HepG2 (cell line): Measurements from ENCODE around the gene ATP5PB. TPM values are rescaled to one million over a fixed set of nuclear protein-coding genes. Genes with fewer than 3 reads are reported as not detected.

ENCODE experiments used
- ATRX ChIP-seq: sonication (generic); formaldehyde crosslinking; IDR thresholded peaks from 2 replicates; pipeline ENCODE4 v1.4.0; 2020; ENCODE audit warnings: missing genetic modification reagents, borderline replicate concordance
- BORCS8-MEF2B ChIP-seq: sonication (generic); formaldehyde crosslinking; IDR thresholded peaks from 2 replicates; pipeline ENCODE4 v1.8.0; 2022; ENCODE audit warnings: mild to moderate bottlenecking, missing genetic modification reagents
- CAMTA2 ChIP-seq: sonication (generic); formaldehyde crosslinking; IDR thresholded peaks from 2 replicates; pipeline ENCODE4 v1.4.0; 2020; ENCODE audit warnings: mild to moderate bottlenecking, missing genetic modification reagents, borderline replicate concordance
- DRAP1 ChIP-seq: IDR thresholded peaks from 2 replicates; pipeline ENCODE4 v1.6.1; 2016; ENCODE audit warnings: missing genetic modification reagents, missing compliant biosample characterization
- EP300 ChIP-seq, 3 experiments: sonication (generic) in 1 of 3; formaldehyde crosslinking in 1 of 3; IDR thresholded peaks; 2 replicates each; pipeline versions ENCODE4 v1.5.1 to v1.6.1; 2011 to 2020; ENCODE audit warnings: low read depth in 2 of 3, low read length in 2 of 3, borderline replicate concordance in 1 of 3, improper control_type of control experiment in 1 of 3, mild to moderate bottlenecking in 1 of 3, missing genetic modification reagents in 1 of 3, moderate library complexity in 1 of 3
- HDAC6 ChIP-seq: fragments of 200-600 bp; sonication (generic); IDR thresholded peaks from 2 replicates; pipeline ENCODE4 v1.7.0; 2017; ENCODE audit warnings: mild to moderate bottlenecking, antibody characterized with exemption, low read length, low read depth
- HNRNPLL ChIP-seq: fragments of 200-400 bp; formaldehyde crosslinking; IDR thresholded peaks from 2 replicates; pipeline ENCODE4 v1.6.1; 2017; ENCODE audit warnings: mild to moderate bottlenecking, low read depth, low read length; ENCODE audit not compliant: poor library complexity, severe bottlenecking
- MIER2 ChIP-seq: IDR thresholded peaks from 2 replicates; pipeline ENCODE4 v1.6.1; 2016; ENCODE audit warnings: missing biosample characterization, missing genetic modification reagents
- PITX1 ChIP-seq: sonication (generic); formaldehyde crosslinking; IDR thresholded peaks from 2 replicates; pipeline ENCODE4 v1.5.1; 2020; ENCODE audit warnings: mild to moderate bottlenecking, missing genetic modification reagents
- SP5 ChIP-seq: IDR thresholded peaks from 2 replicates; pipeline ENCODE4 v1.6.1; 2016; ENCODE audit warnings: low read depth, borderline replicate concordance
- SPEN ChIP-seq: sonication (generic); formaldehyde crosslinking; IDR thresholded peaks from 2 replicates; pipeline ENCODE4 v1.5.1; 2020; ENCODE audit warnings: low read depth, mild to moderate bottlenecking, missing genetic modification reagents
- SRSF4 ChIP-seq: fragments of 200-400 bp; formaldehyde crosslinking; IDR thresholded peaks from one replicate; pipeline ENCODE4 v1.6.1; 2018; ENCODE audit warnings: mild to moderate bottlenecking, low read depth, low read length, moderate library complexity; ENCODE audit not compliant: poor library complexity, severe bottlenecking
- STAG1 ChIP-seq: sonication (generic); formaldehyde crosslinking; IDR thresholded peaks from 2 replicates; pipeline ENCODE4 v1.4.0; 2020; ENCODE audit warnings: missing genetic modification reagents
- ZBED4 ChIP-seq: sonication (generic); formaldehyde crosslinking; IDR thresholded peaks from 2 replicates; pipeline ENCODE4 v1.4.0; 2020; ENCODE audit warnings: missing genetic modification reagents, borderline replicate concordance
- ZNF33B ChIP-seq: sonication (generic); formaldehyde crosslinking; IDR thresholded peaks from 2 replicates; pipeline ENCODE4 v1.5.1; 2020; ENCODE audit warnings: mild to moderate bottlenecking, missing genetic modification reagents
- ZNF383 ChIP-seq: sonication (generic); formaldehyde crosslinking; IDR thresholded peaks from 2 replicates; pipeline ENCODE4 v1.4.0; 2020; ENCODE audit warnings: missing genetic modification reagents, mild to moderate bottlenecking, borderline replicate concordance
- polyA plus RNA-seq, 8 experiments: library from polyadenylated mRNA; depleted of rRNA in 3 of 8; stranded (reverse) in 7 of 8; unstranded in 1 of 8; fragments of >200 nt; fragmentation: Illumina TruSeq in 4 of 8; extraction: Trizol in 4 of 8; gene quantifications; 2 replicates each; pipeline versions ENCODE4 v1.2.1 to v1.2.3, GENCODE V29; 2011 to 2016; ENCODE audit warnings: low read depth in 4 of 8, missing spikeins in 1 of 8, mixed read lengths in 1 of 8; ENCODE audit not compliant: insufficient read depth in 1 of 8
- total RNA-seq, 5 experiments: library from RNA; depleted of rRNA; stranded (reverse); fragments of >200 nt; fragmentation: Illumina TruSeq; extraction: Trizol; gene quantifications; 2 replicates each; pipeline ENCODE4 v1.2.3, GENCODE V29; 2016; ENCODE audit warnings: low read depth in 1 of 5
- TF ChIP-seq, protein P1 (sequence below): sonication (generic); formaldehyde crosslinking; IDR thresholded peaks from 2 replicates; pipeline ENCODE4 v1.5.0; 2020; ENCODE audit warnings: mild to moderate bottlenecking, missing genetic modification reagents
- TF ChIP-seq, protein P2 (sequence below): sonication (generic); formaldehyde crosslinking; IDR thresholded peaks from 2 replicates; pipeline ENCODE4 v1.4.0; 2020; ENCODE audit warnings: missing genetic modification reagents, mild to moderate bottlenecking, borderline replicate concordance

Gene ATP5PB
- total and polyA plus RNA-seq, 2 of the 13 experiments (the other 11 are each of a cell fraction or from before 2014, with no cell fraction given), result 297 to 541 TPM

- TF ChIP-seq, protein P1, sequence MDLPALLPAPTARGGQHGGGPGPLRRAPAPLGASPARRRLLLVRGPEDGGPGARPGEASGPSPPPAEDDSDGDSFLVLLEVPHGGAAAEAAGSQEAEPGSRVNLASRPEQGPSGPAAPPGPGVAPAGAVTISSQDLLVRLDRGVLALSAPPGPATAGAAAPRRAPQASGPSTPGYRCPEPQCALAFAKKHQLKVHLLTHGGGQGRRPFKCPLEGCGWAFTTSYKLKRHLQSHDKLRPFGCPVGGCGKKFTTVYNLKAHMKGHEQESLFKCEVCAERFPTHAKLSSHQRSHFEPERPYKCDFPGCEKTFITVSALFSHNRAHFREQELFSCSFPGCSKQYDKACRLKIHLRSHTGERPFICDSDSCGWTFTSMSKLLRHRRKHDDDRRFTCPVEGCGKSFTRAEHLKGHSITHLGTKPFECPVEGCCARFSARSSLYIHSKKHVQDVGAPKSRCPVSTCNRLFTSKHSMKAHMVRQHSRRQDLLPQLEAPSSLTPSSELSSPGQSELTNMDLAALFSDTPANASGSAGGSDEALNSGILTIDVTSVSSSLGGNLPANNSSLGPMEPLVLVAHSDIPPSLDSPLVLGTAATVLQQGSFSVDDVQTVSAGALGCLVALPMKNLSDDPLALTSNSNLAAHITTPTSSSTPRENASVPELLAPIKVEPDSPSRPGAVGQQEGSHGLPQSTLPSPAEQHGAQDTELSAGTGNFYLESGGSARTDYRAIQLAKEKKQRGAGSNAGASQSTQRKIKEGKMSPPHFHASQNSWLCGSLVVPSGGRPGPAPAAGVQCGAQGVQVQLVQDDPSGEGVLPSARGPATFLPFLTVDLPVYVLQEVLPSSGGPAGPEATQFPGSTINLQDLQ (CRISPR knock-in tag), result no peak
- TF ChIP-seq ZNF383 (CRISPR knock-in tag) (no peak; the same call in 1 of the 2 replicates), SP5 (CRISPR knock-in tag) (no peak), EP300 (IDR thresholded peaks at IDR 0.05; ENCODE audit: low read depth in 2 of 2, low read length in 2 of 2) (no peak; a peak in 1 of 4 replicates), EP300 (CRISPR knock-in tag; IDR thresholded peaks at IDR 0.05; ENCODE audit: borderline replicate concordance) (no peak), HDAC6 (no peak), STAG1 (CRISPR knock-in tag) (no peak), MIER2 (CRISPR knock-in tag) (no peak), BORCS8-MEF2B (peak; percentile 38; the same call in 1 of the 2 replicates), SPEN (CRISPR knock-in tag) (peak; percentile 32; the same call in 1 of the 2 replicates), ZNF33B (0 out of 2 replicates have a peak, but pooled peaks have one; percentile 29), SRSF4 (no peak), PITX1 (CRISPR knock-in tag) (peak; percentile 53), ZBED4 (CRISPR knock-in tag) (no peak), HNRNPLL (peak; percentile 20), CAMTA2 (CRISPR knock-in tag) (0 out of 2 replicates have a peak, but pooled peaks have one; percentile 22), DRAP1 (CRISPR knock-in tag) (0 out of 2 replicates have a peak, but pooled peaks have one; percentile 18), ATRX (no peak)
- TF ChIP-seq, protein P2, sequence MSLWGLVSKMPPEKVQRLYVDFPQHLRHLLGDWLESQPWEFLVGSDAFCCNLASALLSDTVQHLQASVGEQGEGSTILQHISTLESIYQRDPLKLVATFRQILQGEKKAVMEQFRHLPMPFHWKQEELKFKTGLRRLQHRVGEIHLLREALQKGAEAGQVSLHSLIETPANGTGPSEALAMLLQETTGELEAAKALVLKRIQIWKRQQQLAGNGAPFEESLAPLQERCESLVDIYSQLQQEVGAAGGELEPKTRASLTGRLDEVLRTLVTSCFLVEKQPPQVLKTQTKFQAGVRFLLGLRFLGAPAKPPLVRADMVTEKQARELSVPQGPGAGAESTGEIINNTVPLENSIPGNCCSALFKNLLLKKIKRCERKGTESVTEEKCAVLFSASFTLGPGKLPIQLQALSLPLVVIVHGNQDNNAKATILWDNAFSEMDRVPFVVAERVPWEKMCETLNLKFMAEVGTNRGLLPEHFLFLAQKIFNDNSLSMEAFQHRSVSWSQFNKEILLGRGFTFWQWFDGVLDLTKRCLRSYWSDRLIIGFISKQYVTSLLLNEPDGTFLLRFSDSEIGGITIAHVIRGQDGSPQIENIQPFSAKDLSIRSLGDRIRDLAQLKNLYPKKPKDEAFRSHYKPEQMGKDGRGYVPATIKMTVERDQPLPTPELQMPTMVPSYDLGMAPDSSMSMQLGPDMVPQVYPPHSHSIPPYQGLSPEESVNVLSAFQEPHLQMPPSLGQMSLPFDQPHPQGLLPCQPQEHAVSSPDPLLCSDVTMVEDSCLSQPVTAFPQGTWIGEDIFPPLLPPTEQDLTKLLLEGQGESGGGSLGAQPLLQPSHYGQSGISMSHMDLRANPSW, result no peak
These were observed 58.3 kb downstream of the ATP5PB start (continued) for GRCh38 chr1:111507411-111508201.
